ENCODE results near the gene SIRT7. TPM values are rescaled to one million over a fixed set of nuclear protein-coding genes. Genes with fewer than 3 reads are reported as not detected.

SIRT7 gene
- polyA plus RNA-seq, 12 donors: 4.1 to 15.8 (median 6.4) TPM; not detected in 1

DNA sequence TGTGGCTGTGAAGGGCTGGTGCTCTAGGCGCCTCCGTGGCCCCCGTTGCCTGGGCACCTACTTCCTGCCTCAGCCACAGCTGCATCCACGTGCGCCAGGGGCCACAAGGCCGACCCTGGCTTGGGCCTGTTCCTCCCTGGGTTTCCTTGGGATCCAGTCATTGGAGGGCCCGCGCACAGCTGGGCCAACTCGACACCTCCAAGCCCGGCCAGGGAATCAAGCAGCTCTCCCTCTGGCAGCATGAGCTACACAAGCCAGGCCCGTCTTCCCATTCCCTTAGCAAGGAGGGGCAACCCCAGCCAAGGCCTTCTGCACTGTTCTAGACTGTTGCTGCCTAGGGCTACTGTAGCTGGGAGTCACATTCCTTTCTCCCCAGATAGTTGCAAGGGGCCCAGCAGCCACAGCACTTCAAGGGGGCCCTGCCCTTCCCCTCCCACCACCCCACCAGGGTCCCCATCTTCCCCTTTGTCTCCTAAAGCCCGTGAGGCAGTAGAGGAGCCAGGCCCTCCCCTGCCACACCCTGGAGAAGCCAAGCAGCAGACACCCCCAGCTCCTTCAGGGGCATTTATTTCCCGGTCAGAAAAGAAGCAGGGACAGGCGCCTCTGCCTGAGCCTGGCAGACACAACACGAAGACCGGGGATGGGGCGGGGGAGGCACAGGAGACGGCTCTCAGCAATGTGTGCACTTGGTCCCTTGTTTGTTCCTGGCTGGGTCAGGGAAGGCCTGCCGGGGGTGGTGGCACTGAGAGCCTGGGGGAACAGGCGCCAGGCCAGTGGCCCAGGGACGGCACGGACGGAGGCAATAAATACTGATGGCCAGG, 50.6 kb downstream of the SIRT7 start:
- DNase-seq: no peak

DNA sequence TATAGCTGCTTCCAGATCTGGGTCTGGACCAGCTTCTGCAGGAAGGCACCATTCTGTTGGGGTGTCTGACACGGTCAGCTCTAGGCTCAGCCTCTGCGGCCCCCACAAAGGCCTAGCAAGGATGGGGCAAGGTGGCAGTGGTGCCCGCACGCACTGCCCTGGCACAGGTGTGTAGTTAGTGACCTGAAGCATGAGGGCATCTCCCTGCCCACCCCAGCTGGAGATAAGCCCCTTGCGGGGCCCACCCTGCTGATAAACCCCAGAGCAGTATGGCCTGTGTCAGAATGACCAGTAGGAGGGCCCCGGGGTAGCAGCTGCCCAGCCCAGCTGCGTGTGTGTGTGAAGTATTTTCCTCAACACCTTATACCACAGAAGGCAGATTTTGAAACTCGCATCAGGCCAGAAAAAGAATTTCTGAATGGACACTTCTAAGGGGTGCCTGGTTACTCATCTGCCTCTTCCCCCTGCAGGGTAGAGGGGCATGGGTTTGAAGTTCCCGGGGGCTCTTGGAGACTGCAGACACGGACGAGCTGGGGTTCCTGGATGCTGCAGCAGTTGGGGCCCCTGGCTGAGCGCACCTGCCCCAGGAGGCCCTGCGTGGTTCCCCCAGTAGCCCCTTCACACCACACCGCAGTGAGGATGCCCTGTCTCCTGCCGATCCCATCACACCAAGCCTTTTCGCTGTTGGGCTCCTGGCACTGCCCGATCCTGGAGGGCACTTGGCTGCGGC, 51.4 kb downstream of the SIRT7 start:
- DNase-seq: no peak

DNA sequence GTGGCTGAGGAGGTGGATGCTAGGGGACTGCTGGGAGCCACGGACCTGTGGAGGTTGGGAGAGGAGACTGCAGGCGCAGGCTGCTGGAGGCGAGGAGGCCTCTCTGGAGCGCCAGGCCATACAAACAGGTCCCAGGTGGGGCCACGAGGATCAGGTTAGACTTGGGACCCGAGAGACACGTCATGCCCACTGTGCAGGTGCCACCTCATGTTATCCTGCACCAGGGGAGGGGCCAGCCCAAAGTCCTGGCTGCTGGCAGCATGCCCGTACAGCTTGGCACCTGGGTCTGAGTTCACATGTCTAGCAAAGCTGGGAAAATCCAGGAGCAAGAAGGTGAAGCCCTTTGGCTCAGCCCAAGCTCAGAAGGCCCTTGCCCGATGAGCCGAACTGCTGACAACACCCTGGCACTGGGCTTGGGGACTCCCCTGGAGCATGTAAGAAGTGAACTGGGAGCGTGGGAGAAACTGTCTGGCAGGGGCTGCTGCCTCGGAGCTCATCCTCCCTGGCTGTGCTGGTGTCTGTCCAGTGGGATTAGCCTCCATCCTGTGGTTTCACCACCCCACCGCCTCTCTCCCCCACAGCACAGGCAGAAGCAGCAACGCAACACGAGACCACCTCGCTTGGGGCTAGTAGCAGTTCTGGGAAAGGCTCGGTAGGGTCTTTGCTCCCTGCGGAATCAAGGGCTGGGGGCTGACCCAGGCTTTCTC, 52.1 kb downstream of the SIRT7 start:
- DNase-seq: no peak

DNA sequence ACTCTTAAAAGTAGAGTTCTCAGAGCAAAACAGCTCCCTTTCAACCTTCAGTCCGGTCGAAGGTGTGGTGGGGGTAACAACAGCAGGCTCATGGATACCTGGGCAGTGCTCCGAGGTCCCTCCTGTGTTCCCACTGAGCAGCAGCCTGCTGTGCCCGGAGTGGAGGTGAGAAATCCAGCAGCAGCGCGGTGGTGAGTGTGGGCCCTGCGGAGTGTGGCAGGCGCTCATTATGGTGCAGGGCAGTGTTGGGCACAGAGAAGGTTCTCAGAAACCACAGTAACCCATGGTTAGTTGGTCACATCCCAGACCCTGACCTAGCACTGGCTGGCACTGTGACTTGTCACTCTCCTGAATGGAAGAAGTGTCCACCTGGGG, 52.6 kb downstream of the SIRT7 start:
- no peak for DNase-seq

DNA sequence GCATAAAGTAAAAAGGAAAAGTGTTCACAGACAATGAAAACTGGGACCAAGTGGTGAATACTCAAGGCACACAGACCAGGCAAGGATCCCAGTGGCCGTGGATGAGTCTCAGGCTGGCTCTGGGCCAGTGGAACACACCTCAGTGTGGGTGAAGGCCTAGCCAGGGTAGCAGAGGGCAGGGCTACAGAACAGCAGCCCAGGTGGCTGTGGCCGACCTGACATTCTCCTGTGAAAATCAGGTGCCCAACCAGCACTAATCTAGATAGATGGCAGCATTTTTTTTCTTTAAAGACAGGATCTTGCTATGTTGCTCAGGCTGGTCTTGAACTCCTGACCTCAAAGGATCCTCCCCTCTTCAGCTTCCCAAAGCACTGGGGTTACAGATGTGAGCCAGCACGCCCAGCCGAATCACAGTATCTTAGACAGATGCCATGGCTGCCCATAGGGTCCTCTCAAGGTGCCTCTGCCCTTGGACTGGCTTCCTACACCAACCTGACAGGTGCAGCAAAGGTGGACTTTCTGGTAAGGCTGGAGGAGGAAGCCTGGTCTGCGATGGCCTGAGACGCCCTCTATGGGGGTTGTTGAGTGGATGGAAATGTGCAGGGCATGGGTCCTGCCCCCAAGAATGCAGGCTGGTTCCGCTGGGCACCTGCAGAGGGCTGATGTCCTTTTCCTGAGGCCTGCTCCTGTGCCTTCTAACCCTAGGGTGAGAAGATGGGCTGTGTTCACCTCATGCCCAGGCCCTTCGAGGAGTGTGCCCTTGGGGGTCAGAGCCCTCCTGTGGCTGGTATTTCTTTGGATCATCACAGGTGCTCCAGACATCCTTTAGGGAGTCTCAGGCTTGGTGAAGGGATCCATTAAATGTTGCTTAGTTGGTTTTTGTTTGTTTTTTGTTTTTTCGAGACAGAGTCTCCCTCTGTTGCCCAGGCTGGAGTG, 53.9 kb downstream of the SIRT7 start:
- DNase-seq: no peak

DNA sequence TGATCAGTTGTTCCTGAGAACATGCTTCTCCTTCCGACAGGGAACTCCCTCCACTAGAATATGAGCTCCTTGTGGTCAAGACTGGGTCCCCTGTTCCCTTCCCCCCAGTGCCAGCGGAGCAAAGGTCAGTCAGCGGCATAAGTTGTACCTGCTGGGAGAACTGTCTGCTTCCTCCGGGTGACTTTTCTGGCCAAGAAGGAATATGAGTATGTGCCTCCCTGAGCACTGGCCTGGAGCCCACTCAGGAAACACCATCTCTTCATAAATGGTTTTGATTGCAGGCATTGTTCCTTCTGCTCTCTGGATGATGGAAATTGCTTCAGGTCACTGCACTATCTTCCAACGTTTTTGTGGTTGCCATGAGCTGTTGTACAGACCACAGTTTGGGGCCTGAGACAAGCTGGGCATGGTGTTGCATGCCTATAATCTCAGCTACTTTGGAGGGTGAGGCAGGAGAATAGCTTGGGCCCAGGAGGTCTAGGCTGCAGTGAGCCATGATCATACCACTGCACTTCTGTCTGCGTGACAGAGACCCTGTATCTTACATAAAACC, 54.8 kb downstream of the SIRT7 start:
- no peak for DNase-seq

Other genes starting within 250 kb of the SIRT7 start
- 10 to 100 TPM in 11 of 12 donors, not detected in 1; 21.2 to 39.2 (median 30.1) TPM for gene ARL16, start 234.4 kb downstream of the SIRT7 start, polyA plus RNA-seq (ENCODE audit: insufficient read length in 12 of 12)
- 10 to 100 TPM in 11 of 12 donors, not detected in 1; 43.4 to 93.4 (median 50.8) TPM for gene HGS, start 234.2 kb downstream of the SIRT7 start, polyA plus RNA-seq (ENCODE audit: insufficient read length in 12 of 12)
- 100 to 1,000 TPM in 1 of 12 donors, 10 to 100 TPM in 10, not detected in 1; 28.6 to 123 (median 48.1) TPM for gene MRPL12, start 214.8 kb downstream of the SIRT7 start, polyA plus RNA-seq (ENCODE audit: insufficient read length in 12 of 12)
- 10 to 100 TPM in 1 of 12 donors, 1 to 10 TPM in 10, not detected in 1; 1.2 to 22.7 (median 2.9) TPM for gene SLC25A10, start 205.9 kb downstream of the SIRT7 start, polyA plus RNA-seq (ENCODE audit: insufficient read length in 12 of 12)
- under 1 TPM in 4 of 12 donors, not detected in 8; 0.18 to 0.33 (median 0.22) TPM for gene GCGR, start 114.0 kb downstream of the SIRT7 start, polyA plus RNA-seq (ENCODE audit: insufficient read length in 12 of 12)
- 100 to 1,000 TPM in 3 of 12 donors, 10 to 100 TPM in 8, not detected in 1; 73.5 to 264 (median 95.5) TPM for gene MCRIP1, start 84.9 kb downstream of the SIRT7 start, polyA plus RNA-seq (ENCODE audit: insufficient read length in 12 of 12)
- 10 to 100 TPM in 11 of 12 donors, not detected in 1; 10.9 to 61.9 (median 26.1) TPM for gene PPP1R27, start 83.1 kb downstream of the SIRT7 start, polyA plus RNA-seq (ENCODE audit: insufficient read length in 12 of 12)
- 100 to 1,000 TPM in 11 of 12 donors, not detected in 1; 346 to 655 (median 404) TPM for gene P4HB, start 57.6 kb downstream of the SIRT7 start, polyA plus RNA-seq (ENCODE audit: insufficient read length in 12 of 12)
- 100 to 1,000 TPM in 11 of 12 donors, not detected in 1; 114 to 310 (median 158) TPM for gene ARHGDIA, start 46.8 kb downstream of the SIRT7 start, polyA plus RNA-seq (ENCODE audit: insufficient read length in 12 of 12)
- 100 to 1,000 TPM in 1 of 12 donors, 10 to 100 TPM in 11; 45.6 to 887 (median 57.3) TPM for gene ALYREF, start 26.6 kb downstream of the SIRT7 start, polyA plus RNA-seq (ENCODE audit: insufficient read length in 12 of 12)
- 100 to 1,000 TPM in 2 of 12 donors, 10 to 100 TPM in 9, not detected in 1; 52.4 to 123 (median 89.3) TPM for gene ANAPC11, start 26.5 kb downstream of the SIRT7 start, polyA plus RNA-seq (ENCODE audit: insufficient read length in 12 of 12)
- under 1 TPM in 10 of 12 donors, not detected in 2; 0.14 to 0.81 (median 0.49) TPM for gene NPB, start 15.9 kb downstream of the SIRT7 start, polyA plus RNA-seq (ENCODE audit: insufficient read length in 12 of 12)
- 10 to 100 TPM in 6 of 12 donors, 1 to 10 TPM in 5, not detected in 1; 8.1 to 17.0 (median 10.0) TPM for gene PCYT2, start 6.8 kb downstream of the SIRT7 start, polyA plus RNA-seq (ENCODE audit: insufficient read length in 12 of 12)
- 10 to 100 TPM in 11 of 12 donors, not detected in 1; 11.0 to 17.4 (median 13.7) TPM for gene MAFG, start 9.6 kb upstream of the SIRT7 start, polyA plus RNA-seq (ENCODE audit: insufficient read length in 12 of 12)
- gene PYCR1, start 19.1 kb upstream of the SIRT7 start, polyA plus RNA-seq (ENCODE audit: insufficient read length in 12 of 12): 100 to 1,000 TPM in 1 of 12 donors, 10 to 100 TPM in 10, not detected in 1; 46.4 to 100 (median 58.3) TPM
- gene MYADML2, start 29.1 kb upstream of the SIRT7 start, polyA plus RNA-seq (ENCODE audit: insufficient read length in 12 of 12): 10 to 100 TPM in 9 of 12 donors, 1 to 10 TPM in 2, not detected in 1; 6.0 to 35.9 (median 18.5) TPM
- gene NOTUM, start 43.0 kb upstream of the SIRT7 start, polyA plus RNA-seq (ENCODE audit: insufficient read length in 12 of 12): 1 to 10 TPM in 10 of 12 donors, not detected in 2; 1.9 to 7.7 (median 3.5) TPM
- 10 to 100 TPM in 11 of 12 donors, not detected in 1; 17.2 to 80.2 (median 21.5) TPM for gene ASPSCR1, start 59.5 kb upstream of the SIRT7 start, polyA plus RNA-seq (ENCODE audit: insufficient read length in 12 of 12)
- 10 to 100 TPM in 11 of 12 donors, not detected in 1; 26.1 to 35.6 (median 30.8) TPM for gene CENPX, start 104.7 kb upstream of the SIRT7 start, polyA plus RNA-seq (ENCODE audit: insufficient read length in 12 of 12)
- 10 to 100 TPM in 2 of 12 donors, 1 to 10 TPM in 9, not detected in 1; 6.3 to 31.7 (median 8.0) TPM for gene LRRC45, start 105.1 kb upstream of the SIRT7 start, polyA plus RNA-seq (ENCODE audit: insufficient read length in 12 of 12)
- 10 to 100 TPM in 3 of 12 donors, 1 to 10 TPM in 8, not detected in 1; 4.0 to 28.9 (median 6.4) TPM for gene RAC3, start 113.5 kb upstream of the SIRT7 start, polyA plus RNA-seq (ENCODE audit: insufficient read length in 12 of 12)
- gene DCXR, start 119.5 kb upstream of the SIRT7 start, polyA plus RNA-seq (ENCODE audit: insufficient read length in 12 of 12): 10 to 100 TPM in 11 of 12 donors, not detected in 1; 26.8 to 54.2 (median 34.6) TPM
- 10 to 100 TPM in 11 of 12 donors, not detected in 1; 22.8 to 56.6 (median 30.1) TPM for gene RFNG, start 133.6 kb upstream of the SIRT7 start, polyA plus RNA-seq (ENCODE audit: insufficient read length in 12 of 12)
- 10 to 100 TPM in 11 of 12 donors, not detected in 1; 55.7 to 91.1 (median 62.2) TPM for gene GPS1, start 133.7 kb upstream of the SIRT7 start, polyA plus RNA-seq (ENCODE audit: insufficient read length in 12 of 12)
- 10 to 100 TPM in 11 of 12 donors, not detected in 1; 37.9 to 72.2 (median 54.8) TPM for gene DUS1L, start 147.6 kb upstream of the SIRT7 start, polyA plus RNA-seq (ENCODE audit: insufficient read length in 12 of 12)
- 10 to 100 TPM in 11 of 12 donors, not detected in 1; 15.7 to 62.2 (median 24.1) TPM for gene FASN, start 180.1 kb upstream of the SIRT7 start, polyA plus RNA-seq (ENCODE audit: insufficient read length in 12 of 12)